ENCODE measurements around the gene CEP55. TPM values are rescaled to one million over a fixed set of nuclear protein-coding genes. Genes with fewer than 3 reads are reported as not detected.

Gene CEP55
- polyA plus RNA-seq, 1 donor (not counting 4 experiments of a cell fraction or from before 2014, with no cell fraction given) = 25.4 TPM

GRCh38 chr10:93547522-93547921 lies 51.1 kb downstream of the CEP55 start:
- no peaks in the 10 kb centered on the region for H3K79me2 ChIP-seq (ENCODE audit: control insufficient read depth, insufficient read depth, low read length)
- DNase-seq (ENCODE audit: low read depth, low spot score) (no peak), FAIRE-seq (no peak)
- H3K4me3 ChIP-seq (ENCODE audit: control insufficient read depth in 2 of 3, extremely low read depth in 1 of 3, insufficient read depth in 2 of 3, low read depth in 1 of 3, low read length in 3 of 3) = no peak overlapping the region
- H4K20me1 ChIP-seq (ENCODE audit: control insufficient read depth, extremely low read depth, insufficient read depth, low read length) = no peaks in the 10 kb centered on the region
- H3K9ac ChIP-seq (ENCODE audit: control insufficient read depth, extremely low read depth, insufficient read depth, low read length) = no peak overlapping the region
- no peak overlapping the region for H3K27ac ChIP-seq (ENCODE audit: control insufficient read depth, insufficient read depth, low read length)
- TF ChIP-seq, protein P1, sequence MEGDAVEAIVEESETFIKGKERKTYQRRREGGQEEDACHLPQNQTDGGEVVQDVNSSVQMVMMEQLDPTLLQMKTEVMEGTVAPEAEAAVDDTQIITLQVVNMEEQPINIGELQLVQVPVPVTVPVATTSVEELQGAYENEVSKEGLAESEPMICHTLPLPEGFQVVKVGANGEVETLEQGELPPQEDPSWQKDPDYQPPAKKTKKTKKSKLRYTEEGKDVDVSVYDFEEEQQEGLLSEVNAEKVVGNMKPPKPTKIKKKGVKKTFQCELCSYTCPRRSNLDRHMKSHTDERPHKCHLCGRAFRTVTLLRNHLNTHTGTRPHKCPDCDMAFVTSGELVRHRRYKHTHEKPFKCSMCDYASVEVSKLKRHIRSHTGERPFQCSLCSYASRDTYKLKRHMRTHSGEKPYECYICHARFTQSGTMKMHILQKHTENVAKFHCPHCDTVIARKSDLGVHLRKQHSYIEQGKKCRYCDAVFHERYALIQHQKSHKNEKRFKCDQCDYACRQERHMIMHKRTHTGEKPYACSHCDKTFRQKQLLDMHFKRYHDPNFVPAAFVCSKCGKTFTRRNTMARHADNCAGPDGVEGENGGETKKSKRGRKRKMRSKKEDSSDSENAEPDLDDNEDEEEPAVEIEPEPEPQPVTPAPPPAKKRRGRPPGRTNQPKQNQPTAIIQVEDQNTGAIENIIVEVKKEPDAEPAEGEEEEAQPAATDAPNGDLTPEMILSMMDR (optimal IDR thresholded peaks at IDR 0.05 in 1 of 3, IDR thresholded peaks at IDR 0.05 in 1 of 3, conservative IDR thresholded peaks at IDR 0.05 in 1 of 3; ENCODE audit: extremely low read depth in 1 of 3, insufficient read depth in 2 of 3, low read length in 3 of 3) = no peak
- no peak for TF ChIP-seq EZH2 (IDR thresholded peaks at IDR 0.05; ENCODE audit: low read length)
- H3K9me3 ChIP-seq (ENCODE audit: control insufficient read depth, low read depth, low read length) = no peaks in the 10 kb centered on the region
- dilution Hi-C loops (cut with MboI; ENCODE audit: extremely low pct_ligation_motif_present, low sequenced_read_pairs) = no loop called here
- H3K36me3 ChIP-seq (ENCODE audit: control insufficient read depth in 2 of 2, extremely low read depth in 1 of 2, insufficient read depth in 2 of 2, low read length in 2 of 2) = no peaks in the 10 kb centered on the region
- H3K4me2 ChIP-seq (ENCODE audit: control insufficient read depth, extremely low read depth, insufficient read depth, low read depth, low read length) = no peak overlapping the region
- H3K4me1 ChIP-seq (ENCODE audit: control insufficient read depth, extremely low read depth, insufficient read depth, low read length) = no peaks in the 10 kb centered on the region
- H3K9me1 ChIP-seq (ENCODE audit: control insufficient read depth, extremely low read depth, insufficient read depth, low read length) = no peaks in the 10 kb centered on the region
- H3K27me3 ChIP-seq (ENCODE audit: control insufficient read depth, extremely low read depth, insufficient read depth, low read length) = no peaks in the 10 kb centered on the region
- no peak overlapping the region for H2AFZ ChIP-seq (ENCODE audit: control insufficient read depth, low read length)

DNA sequence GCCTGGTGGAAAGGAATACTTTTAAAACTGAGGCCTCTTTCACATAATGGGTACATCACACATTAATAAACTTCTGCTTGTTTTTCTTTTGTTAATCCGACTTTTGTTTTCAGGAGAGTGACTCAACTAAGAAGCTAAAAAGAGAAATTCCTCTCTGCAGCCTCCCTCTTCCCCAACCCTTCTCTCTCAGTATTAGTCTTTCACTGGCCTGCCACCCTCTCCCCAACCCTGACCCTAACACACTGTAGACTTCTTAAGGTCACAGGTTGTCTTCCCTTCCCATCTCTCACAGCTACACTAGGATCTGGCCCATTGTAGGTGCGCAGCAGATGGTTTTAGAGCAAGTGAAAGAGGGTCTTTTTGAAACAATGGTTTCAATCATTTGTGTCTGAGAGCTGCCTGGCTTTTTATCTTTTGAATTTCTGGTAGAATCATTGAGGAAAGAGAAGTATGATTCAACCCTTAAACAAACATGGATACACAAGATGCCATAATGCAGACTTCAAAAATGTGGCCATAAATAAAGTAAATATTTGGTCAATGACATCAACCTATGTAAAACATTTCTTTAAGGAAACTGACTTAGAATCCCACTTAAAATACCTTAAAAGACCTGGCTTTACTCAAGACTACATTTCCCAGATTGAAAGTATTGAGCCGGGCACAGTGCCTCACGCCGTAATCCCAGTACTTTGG lies 52.1 kb downstream of the CEP55 start:
- Histone ChIP-seq H3K4me3 (ENCODE audit: control insufficient read depth in 2 of 3, extremely low read depth in 1 of 3, insufficient read depth in 2 of 3, low read depth in 1 of 3, low read length in 3 of 3) (no peak overlapping the region), H3K27ac (ENCODE audit: control insufficient read depth, insufficient read depth, low read length) (no peak overlapping the region), H3K27me3 (ENCODE audit: control insufficient read depth, extremely low read depth, insufficient read depth, low read length) (no peaks in the 10 kb centered on the region), H3K4me2 (ENCODE audit: control insufficient read depth, extremely low read depth, insufficient read depth, low read depth, low read length) (no peak overlapping the region), H2AFZ (ENCODE audit: control insufficient read depth, low read length) (no peak overlapping the region), H3K9me1 (ENCODE audit: control insufficient read depth, extremely low read depth, insufficient read depth, low read length) (no peaks in the 10 kb centered on the region), H3K36me3 (ENCODE audit: control insufficient read depth in 2 of 2, extremely low read depth in 1 of 2, insufficient read depth in 2 of 2, low read length in 2 of 2) (no peaks in the 10 kb centered on the region), H3K9me3 (ENCODE audit: control insufficient read depth, low read depth, low read length) (no peaks in the 10 kb centered on the region), H4K20me1 (ENCODE audit: control insufficient read depth, extremely low read depth, insufficient read depth, low read length) (no peaks in the 10 kb centered on the region), H3K79me2 (ENCODE audit: control insufficient read depth, insufficient read depth, low read length) (no peaks in the 10 kb centered on the region), H3K9ac (ENCODE audit: control insufficient read depth, extremely low read depth, insufficient read depth, low read length) (no peak overlapping the region), H3K4me1 (ENCODE audit: control insufficient read depth, extremely low read depth, insufficient read depth, low read length) (no peaks in the 10 kb centered on the region)
- TF ChIP-seq, protein P1 (optimal IDR thresholded peaks at IDR 0.05 in 1 of 3, IDR thresholded peaks at IDR 0.05 in 1 of 3, conservative IDR thresholded peaks at IDR 0.05 in 1 of 3; ENCODE audit: extremely low read depth in 1 of 3, insufficient read depth in 2 of 3, low read length in 3 of 3) = no peak
- no peak for FAIRE-seq
- dilution Hi-C loops (cut with MboI; ENCODE audit: extremely low pct_ligation_motif_present, low sequenced_read_pairs) = no loop called here
- no peak for DNase-seq (ENCODE audit: low read depth, low spot score)

Data from keratinocyte (primary cell).